Left kidney (tissue), 2 donors: ENCODE results near the gene SNRPA. TPM values are rescaled to one million over a fixed set of nuclear protein-coding genes. Genes with fewer than 3 reads are reported as not detected.
"Not testable (repeated sequence)": the region's sequence is repeated elsewhere in the genome, so short reads cannot be mapped to it uniquely, and the experiment has no call there.

Experiments used
- DNase-seq: peaks from one replicate; pipeline ENCODE4 v3.0.0-alpha.2; 2013
- polyA plus RNA-seq: library from polyadenylated mRNA; unstranded; fragments of 120-200 nt; gene quantifications from one replicate; pipeline ENCODE4 v1.2.1, GENCODE V29; 2013; ENCODE audit not compliant: insufficient read length

SNRPA gene
- polyA plus RNA-seq, 1 donor, result 117 TPM

DNA sequence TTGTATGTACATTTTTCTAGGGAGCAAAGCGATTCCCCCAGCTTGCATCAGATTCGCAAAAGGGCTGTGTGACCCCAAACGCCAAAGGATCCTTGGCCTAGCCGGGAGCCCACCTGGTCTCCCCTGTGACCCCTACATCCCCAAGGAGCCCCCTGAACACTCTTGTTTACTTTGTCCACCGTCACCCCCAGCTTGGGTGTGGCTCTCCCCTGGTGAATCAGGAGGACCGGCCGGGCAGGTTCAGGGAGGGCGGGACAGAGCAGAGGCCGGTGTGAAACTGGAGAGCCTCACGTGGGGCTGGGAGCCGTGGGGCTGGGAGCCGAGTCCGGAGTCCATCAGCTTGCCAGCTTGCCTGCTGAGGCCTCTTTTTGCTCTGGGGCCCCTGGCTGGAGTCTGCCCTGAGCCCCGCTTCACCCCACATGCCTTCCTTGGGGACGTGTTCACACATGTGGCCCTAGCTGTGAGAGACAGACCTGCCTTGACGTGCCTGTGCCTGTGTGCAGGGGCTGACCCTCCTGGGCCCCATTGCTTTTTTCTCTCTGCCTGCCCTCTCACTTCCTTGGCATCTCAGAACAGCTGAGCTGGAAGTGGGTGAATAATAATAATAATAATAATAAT is 32.1 kb upstream of the SNRPA start:
- no peak for DNase-seq

DNA sequence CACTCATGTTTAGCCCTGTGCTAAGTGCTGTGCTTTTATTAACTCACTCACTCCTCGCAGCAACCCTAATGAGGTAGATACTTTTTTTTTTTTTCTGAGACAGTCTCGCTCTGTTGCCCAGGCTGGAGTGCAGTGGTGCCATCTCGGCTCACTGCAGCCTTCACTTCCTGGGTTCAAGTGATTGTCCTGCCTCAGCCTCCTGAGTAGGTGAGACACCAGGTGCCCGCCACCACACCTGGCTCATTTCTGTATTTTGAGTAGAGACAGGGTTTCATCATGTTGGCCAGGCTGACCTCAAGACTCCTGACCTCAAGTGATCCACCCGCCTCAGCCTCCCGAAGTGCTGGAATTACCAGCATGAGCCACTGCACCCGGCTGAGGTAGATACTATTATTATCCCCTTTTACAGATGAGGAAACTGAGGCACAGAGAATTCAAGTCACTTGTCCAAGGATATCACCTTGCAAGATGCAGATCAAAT is 31.5 kb upstream of the SNRPA start:
- DNase-seq, result no peak

DNA sequence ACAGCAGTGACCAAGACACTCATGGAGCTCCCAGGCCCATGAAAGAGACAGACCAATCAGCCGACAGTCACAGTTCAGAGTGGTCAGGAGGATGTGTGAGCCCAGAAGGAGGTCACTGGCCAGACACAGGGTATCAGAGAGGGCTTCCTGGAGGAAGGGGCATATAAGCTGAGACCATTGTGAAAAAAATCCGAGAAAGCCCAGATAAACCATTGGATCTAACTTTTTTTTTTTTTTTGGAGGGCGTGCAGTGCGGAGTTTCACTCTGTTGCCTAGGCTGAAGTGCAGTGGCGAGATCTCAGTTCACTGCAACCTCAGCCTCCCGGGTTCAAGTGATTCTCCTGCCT is 29.9 kb upstream of the SNRPA start:
- DNase-seq, result no peak

DNA sequence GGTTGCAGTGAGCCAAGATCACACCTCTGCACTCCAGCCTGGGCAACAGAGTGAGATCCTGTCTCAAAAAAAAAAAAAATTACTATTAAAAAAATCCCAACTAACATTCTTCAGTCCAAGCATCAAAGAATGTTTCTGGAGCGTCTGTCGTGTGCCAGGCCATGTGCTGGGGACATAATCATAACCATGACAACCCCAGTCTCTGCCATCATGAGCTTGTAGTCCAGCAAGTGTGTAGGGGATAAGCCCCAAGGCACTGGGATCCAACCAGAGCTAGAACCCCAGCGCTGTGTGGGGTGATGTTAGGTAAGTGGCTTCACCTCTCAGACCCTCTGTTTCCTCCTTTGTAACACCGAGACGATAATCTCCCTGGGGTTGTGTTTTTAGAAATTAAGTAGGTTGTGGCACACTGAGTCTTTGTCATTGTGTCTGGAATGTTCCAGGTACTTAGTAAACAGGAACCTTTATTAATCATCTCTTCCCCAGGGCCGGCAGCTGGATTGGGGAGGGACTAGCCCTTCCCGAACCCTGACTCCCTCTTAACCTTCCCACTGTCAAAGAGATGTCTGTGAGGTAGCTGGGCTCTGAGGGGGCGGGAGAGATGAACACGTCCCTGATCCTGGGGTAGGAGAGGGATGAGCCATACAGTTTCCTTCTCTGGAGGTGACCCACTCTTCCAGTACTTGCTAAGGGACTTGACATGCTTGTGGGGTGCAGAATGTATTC is 28.9 kb upstream of the SNRPA start:
- no peak for DNase-seq

DNA sequence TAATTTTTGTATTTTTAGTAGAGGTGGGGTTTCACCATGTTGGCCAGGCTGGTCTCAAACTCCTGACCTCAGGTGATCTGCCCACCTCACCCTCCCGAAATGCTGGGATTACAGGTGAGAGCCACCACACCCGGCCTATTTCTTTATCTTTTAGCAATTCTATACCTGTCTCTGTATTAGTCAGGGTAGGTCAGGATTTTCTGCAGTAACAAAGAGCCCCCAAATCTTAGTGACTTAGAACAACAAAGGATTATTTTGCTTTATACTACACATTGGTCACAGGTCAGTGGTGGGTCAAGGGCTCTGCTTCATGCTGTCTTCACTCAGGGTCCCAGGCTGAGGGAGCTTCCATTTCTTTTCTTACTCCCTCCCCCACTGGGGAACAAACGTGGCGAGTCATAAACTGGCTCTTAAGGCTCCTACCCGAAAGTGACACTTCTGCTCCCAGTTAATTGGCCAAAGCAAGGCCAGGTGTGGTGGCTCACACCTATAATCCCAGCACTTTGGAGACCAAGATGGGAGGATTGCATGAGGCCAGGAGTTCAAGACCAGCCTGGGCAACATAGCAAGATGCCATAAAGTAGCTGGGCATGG is 27.2 kb upstream of the SNRPA start:
- no peak for DNase-seq

DNA sequence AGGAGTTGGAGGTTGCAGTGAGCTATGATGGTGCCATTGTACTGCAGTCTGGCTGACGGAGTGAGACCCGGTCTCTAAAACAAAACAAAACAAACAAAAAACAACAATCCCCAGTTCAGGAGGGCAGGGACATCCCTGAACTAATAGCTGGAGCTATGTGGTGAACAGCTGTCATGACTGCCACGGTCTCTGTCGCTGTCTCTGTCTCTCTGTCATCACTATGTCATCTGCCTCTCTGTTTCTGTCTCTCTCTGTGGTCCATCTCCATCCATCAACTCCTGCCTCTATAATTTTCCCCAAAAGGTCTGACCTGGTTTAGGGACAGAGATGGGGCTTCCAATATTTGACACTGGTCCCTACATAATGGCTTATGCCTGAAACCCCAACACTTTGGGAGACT is 26.7 kb upstream of the SNRPA start:
- DNase-seq, result no peak

- no peak for DNase-seq
Measured at GRCh38 chr19:40724855-40725254, 26.1 kb upstream of the SNRPA start.

DNA sequence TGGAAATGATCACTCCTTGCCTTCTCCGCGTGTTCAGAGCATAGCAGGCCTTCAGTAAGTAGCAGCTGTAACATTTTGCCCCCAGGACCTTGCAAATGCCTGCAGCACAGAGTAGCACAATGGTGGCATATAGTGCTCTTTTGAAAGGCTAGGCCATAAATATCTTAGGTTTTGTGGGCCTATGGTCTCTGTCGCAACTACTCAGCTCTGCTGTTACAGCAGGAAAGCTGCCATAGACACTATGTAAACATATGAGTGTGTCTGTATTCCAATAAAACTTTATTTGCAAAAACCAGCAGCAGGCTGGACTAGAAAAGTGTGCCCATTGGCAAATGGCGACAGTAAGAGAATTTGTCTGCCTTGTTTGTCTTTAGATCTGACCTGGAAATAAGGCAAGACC is 24.7 kb upstream of the SNRPA start:
- DNase-seq, result no peak

- not testable (repeated sequence) for DNase-seq
Measured at GRCh38 chr19:40730065-40730464, 20.9 kb upstream of the SNRPA start.

- not testable (repeated sequence) for DNase-seq
Measured at GRCh38 chr19:40732304-40732703, 18.7 kb upstream of the SNRPA start.

GRCh38 chr19:40733149-40733548 is 17.9 kb upstream of the SNRPA start:
- DNase-seq, result no peak

DNA sequence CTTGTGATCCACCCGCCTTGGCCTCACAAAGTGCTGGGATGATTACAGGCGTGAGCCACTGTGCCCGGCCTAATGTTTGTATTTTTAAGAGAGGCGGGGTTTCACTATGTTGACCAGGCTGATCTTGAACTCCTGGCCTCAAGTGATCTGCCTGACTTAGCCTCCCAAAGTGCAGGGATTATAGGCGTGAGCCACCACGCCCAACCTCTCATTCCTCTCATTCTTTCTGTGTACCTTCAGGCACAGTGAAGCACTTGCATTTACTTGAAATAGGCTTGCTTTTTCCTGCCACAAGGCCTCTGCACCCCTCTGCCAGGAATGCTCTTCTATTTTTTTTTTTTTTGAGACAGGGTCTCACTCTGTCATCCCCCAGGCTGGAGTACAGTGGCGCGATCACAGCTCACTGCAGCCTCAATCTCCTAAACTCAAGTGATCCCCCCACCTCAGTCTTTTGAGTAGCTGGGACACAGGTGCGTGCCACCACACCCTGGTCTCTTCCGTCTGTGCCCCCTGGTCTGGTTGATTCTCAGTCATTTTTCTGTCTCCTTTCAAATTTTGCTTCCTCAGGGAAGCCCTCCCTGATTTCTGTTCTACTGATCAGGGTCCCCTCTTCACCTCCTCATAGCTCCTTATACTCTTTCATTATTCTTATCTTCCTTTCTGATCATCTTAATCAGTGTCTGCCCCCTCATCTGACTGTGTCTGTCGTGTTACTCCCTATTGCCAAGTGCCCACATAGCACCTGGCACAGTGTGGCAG is 15.8 kb upstream of the SNRPA start:
- no peak for DNase-seq

DNA sequence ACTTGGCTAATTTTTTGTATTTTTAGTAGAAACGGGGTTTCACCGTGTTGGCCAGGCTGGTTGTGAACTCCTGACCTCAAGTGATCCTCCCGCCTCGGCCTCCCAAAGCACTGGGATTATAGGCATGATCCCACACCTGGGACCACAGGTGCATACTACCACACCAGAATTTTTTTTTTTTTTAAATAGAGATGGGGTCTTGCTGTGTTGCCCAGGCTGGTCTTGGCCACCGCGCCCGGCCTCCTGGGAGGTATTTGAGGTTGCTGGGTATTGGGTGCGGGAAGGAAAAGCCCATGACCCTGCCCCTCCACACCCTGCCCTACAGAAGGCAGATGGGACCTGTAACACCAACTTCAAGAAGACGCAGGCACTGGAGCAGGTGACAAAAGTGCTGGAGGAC is 14.3 kb upstream of the SNRPA start:
- DNase-seq, result no peak

- DNase-seq, result no peak
Measured at GRCh38 chr19:40737102-40737644, 13.8 kb upstream of the SNRPA start.

DNA sequence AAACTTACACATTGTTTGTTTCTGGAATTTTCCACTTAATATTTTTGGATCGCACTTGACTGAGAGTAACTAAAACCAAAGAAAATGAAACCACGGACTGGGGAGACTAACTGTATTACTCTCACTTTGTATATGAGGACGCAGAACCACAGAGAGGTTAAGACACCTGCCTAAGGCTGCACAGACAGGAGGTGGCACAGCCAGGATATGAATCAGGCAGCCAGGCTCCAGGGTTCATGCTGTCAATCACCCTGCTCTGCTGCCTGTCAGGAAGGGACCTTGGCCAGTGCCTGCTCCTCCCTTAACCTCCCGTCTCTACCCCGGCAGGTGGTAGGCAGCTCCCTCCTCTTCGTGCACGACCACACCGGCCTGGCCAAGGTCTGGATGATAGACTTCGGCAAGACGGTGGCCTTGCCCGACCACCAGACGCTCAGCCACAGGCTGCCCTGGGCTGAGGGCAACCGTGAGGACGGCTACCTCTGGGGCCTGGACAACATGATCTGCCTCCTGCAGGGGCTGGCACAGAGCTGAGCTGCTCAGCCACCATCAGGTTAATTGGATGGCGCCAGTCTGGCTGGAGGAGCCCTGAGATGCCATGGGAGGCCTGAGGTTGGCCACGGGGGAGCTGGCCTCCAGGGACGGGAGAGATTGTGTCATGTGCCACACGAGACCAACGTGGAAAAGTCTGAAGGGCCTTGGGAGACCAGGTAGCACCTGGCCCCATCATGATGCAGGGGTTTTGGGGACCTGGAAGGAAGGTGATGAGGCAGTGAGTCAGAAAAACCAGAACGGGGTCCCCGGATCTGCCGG is 11.8 kb upstream of the SNRPA start:
- DNase-seq, result no peak

DNA sequence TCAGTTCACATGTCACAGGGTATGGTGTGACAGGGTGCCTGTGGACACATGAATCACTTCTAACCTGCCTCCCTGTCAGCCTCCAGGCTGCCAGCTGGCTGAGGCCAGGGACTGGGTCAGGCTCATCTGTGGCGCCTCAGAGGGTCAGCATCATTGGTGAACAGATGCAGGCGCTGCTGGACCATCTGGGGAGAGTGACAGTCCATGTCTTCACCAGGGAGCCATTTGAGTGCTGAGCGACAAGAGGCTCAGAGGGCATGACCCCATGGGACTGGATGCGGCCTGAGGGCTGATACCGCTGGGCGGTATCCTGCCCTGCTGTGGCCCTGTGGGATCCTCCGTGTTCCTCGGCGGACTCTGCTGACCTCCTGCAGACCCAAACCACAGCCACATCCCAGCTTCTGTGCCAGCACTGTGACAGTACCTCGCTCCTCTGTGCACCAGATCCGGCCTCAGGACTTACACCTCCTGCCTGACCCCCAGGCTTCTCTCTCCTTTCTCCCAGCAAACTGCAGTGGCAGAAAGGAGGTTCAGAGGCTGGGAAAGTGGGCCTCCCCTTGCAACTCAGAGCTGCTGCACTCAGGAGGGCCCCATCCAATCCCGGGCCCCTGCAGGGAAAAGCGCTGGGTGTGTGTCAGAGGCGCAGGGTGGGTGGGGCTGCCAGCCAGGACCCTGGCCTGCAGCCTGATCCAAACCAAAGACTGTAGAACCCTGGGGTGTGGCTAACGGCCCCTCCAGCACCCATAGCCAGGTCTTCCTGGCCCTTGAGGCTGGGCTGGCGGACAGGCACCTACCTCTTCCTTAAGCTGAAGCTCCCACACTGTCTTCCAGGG is 10.9 kb upstream of the SNRPA start:
- no peak for DNase-seq

DNA sequence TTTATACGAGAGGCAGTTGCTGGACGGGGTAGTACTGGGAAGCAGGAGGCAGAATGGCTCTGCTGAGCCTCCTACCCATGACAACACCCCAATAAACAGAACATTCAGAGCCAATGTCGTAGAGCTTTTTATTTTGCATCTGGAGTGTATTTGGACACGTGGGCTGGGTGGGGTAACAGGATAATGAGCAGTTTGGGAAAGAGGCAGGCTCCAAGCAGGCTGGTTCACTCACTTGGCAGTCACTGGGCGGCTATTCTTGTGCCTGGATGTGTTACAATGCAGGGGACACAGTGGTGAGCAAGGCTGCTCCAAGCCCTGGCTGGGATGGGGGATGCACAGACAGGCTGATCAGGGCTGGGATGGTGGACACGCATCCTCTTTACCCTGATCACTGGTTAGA is 10.3 kb upstream of the SNRPA start:
- no peak for DNase-seq

GRCh38 chr19:40741527-40742390 is 9.2 kb upstream of the SNRPA start:
- no peak for DNase-seq

DNA sequence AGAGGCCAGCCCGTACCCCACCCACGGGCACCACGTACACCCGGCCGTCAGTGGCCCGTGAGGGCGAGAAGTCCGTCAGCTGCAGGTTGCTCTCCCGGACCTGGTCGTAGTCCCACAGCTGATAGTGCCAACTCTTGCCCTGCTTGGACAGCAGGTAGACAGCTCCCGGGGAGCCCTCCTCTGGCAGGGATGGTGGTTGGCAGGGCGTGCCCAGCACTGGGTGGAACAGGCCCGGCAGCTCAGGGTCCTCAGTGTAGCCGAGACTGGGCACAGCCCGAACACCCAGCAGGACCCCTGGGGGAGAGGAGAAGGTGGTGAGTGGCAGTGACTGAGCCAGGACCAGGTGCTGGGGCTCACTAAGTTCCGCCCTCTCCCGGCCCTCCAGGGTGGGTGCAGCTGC is 8.5 kb upstream of the SNRPA start:
- DNase-seq, result no peak

- DNase-seq, result no peak
Measured at GRCh38 chr19:40742886-40743285, 8.1 kb upstream of the SNRPA start.
